Peyer's patch (tissue), 4 donors: ENCODE data around the gene PPP2R5B.

ENCODE experiments used
- POLR2A ChIP-seq, 2 donors: fragments of 450-650 bp; IDR thresholded peaks; one replicate each; pipeline ENCODE4 v1.5.1; 2017; ENCODE audit warnings: antibody characterized with exemption in 2 of 2, mild to moderate bottlenecking in 2 of 2, moderate library complexity in 2 of 2
- TF ChIP-seq, protein P1 (sequence below), 6 experiments: fragments of 450-650 bp in 4 of 6; fragments of 200-600 bp in 2 of 6; sonication (generic) in 1 of 6; IDR thresholded peaks; one replicate each; pipeline ENCODE4 v1.5.1; 2017 to 2019; ENCODE audit warnings: antibody characterized with exemption in 6 of 6, mild to moderate bottlenecking in 3 of 6, moderate library complexity in 1 of 6

DNA sequence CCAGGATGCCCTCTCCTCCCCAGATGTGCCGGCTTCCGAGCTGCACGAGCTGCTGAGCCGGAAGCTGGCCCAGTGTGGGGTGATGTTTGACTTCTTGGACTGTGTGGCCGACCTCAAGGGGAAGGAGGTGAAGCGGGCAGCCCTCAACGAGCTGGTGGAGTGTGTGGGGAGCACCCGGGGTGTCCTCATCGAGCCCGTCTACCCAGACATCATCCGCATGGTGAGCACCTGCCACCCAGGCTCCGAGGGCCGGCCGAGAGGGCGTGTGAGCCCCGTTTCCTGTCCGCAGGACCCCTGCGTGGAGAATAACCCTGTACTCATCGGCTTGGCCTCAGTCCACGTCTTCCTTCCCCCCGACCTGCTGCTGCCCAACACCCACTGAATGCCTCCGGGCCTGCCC is 2.2 kb downstream of the PPP2R5B start:
- TF ChIP-seq, protein P1, sequence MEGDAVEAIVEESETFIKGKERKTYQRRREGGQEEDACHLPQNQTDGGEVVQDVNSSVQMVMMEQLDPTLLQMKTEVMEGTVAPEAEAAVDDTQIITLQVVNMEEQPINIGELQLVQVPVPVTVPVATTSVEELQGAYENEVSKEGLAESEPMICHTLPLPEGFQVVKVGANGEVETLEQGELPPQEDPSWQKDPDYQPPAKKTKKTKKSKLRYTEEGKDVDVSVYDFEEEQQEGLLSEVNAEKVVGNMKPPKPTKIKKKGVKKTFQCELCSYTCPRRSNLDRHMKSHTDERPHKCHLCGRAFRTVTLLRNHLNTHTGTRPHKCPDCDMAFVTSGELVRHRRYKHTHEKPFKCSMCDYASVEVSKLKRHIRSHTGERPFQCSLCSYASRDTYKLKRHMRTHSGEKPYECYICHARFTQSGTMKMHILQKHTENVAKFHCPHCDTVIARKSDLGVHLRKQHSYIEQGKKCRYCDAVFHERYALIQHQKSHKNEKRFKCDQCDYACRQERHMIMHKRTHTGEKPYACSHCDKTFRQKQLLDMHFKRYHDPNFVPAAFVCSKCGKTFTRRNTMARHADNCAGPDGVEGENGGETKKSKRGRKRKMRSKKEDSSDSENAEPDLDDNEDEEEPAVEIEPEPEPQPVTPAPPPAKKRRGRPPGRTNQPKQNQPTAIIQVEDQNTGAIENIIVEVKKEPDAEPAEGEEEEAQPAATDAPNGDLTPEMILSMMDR (IDR thresholded peaks at IDR 0.05) = no peak
- no peak for TF ChIP-seq POLR2A (IDR thresholded peaks at IDR 0.05)
